Measurements from ENCODE around the gene KANSL1L.
"Not testable (repeated sequence)": the region's sequence is repeated elsewhere in the genome, so short reads cannot be mapped to it uniquely, and the experiment has no call there.

KANSL1L gene

GRCh38 chr2:210171309-210172218 lies at the start of gene KANSL1L:
Gene KANSL1L (minus strand): TSS chr2:210171409. CDS start chr2:210154582, 16,827 bp downstream.
- peak; percentile 75 to 93 for DNase-seq

GRCh38 chr2:210215120-210215519 lies 43.9 kb upstream of the KANSL1L start:
- DNase-seq = no peak

- no peak for DNase-seq
Observed at GRCh38 chr2:210210185-210210584, 39.0 kb upstream of the KANSL1L start.

- no peak for DNase-seq
Observed at GRCh38 chr2:210207929-210208328, 36.7 kb upstream of the KANSL1L start.

GRCh38 chr2:210203558-210203957 lies 32.3 kb upstream of the KANSL1L start:
- DNase-seq = no peak

- no peak for DNase-seq
Observed at GRCh38 chr2:210203147-210203546, 31.9 kb upstream of the KANSL1L start.

- DNase-seq = no peak
Observed at GRCh38 chr2:210199854-210200253, 28.6 kb upstream of the KANSL1L start.

GRCh38 chr2:210199186-210199765 lies 28.1 kb upstream of the KANSL1L start:
- no peak for DNase-seq

GRCh38 chr2:210198326-210198725 lies 27.1 kb upstream of the KANSL1L start:
- DNase-seq = no peak

GRCh38 chr2:210197720-210198119 lies 26.5 kb upstream of the KANSL1L start:
- no peak for DNase-seq

GRCh38 chr2:210195101-210195852 lies 24.1 kb upstream of the KANSL1L start:
- DNase-seq = no peak

GRCh38 chr2:210190345-210190744 lies 19.1 kb upstream of the KANSL1L start:
- DNase-seq = no peak

GRCh38 chr2:210189452-210190138 lies 18.4 kb upstream of the KANSL1L start:
- DNase-seq = no peak

GRCh38 chr2:210188755-210189154 lies 17.5 kb upstream of the KANSL1L start:
- no peak for DNase-seq

GRCh38 chr2:210188190-210188589 lies 17.0 kb upstream of the KANSL1L start:
- DNase-seq = no peak

GRCh38 chr2:210183936-210184335 lies 12.7 kb upstream of the KANSL1L start:
- not testable (repeated sequence) for DNase-seq

GRCh38 chr2:210181606-210182088 lies 10.4 kb upstream of the KANSL1L start:
- DNase-seq = not testable (repeated sequence)

- not testable (repeated sequence) for DNase-seq
Observed at GRCh38 chr2:210181033-210181605, 9.9 kb upstream of the KANSL1L start.

- no peak for DNase-seq
Observed at GRCh38 chr2:210180477-210180876, 9.3 kb upstream of the KANSL1L start.

- DNase-seq = no peak
Observed at GRCh38 chr2:210179351-210179990, 8.3 kb upstream of the KANSL1L start.

- DNase-seq = no peak
Observed at GRCh38 chr2:210177769-210178168, 6.6 kb upstream of the KANSL1L start.

- DNase-seq = not testable (repeated sequence)
Observed at GRCh38 chr2:210177115-210177514, 5.9 kb upstream of the KANSL1L start.
